WTC11 (cell line): ENCODE results near the gene UGT1A10. TPM values are rescaled to one million over a fixed set of nuclear protein-coding genes. Genes with fewer than 3 reads are reported as not detected.
A peak's percentile ranks its signal among the peaks of the same experiment; 100 is the strongest.
"Not testable (repeated sequence)": the region's sequence is repeated elsewhere in the genome, so short reads cannot be mapped to it uniquely, and the experiment has no call there.

Experiments used
- ATAC-seq: fragments of 200-7000 bp; cut with Tn5 transposase; 2 replicates; pipeline ENCODE4 v1.10.0; 2021; ENCODE audit warnings: mild to moderate bottlenecking, moderate library complexity
- Bru-seq: library from RNA; stranded (reverse); fragments of 400-500 nt; gene quantifications from one replicate; lab custom pipeline; 2021; lab: Mats Ljungman, UMichigan
- CTCF ChIA-PET: fragments of 300-600 bp; sonication (Branson Sonifier 250); formaldehyde crosslinking; loops from one replicate; lab custom pipeline; 2021; ENCODE audit warnings: antibody characterized with exemption; lab: Charles Lee
- POLR2A ChIA-PET: fragments of 350-600 bp; sonication (Branson Sonifier 250); formaldehyde crosslinking; loops from one replicate; lab custom pipeline; 2021; ENCODE audit warnings: antibody characterized with exemption; lab: Charles Lee
- DNase-seq: peaks from one replicate; pipeline ENCODE4 v3.0.0; 2021; ENCODE audit warnings: low spot score
- H3K27ac Mint-ChIP-seq: 2 replicates; pipeline ENCODE4 v1.8.0; 2021; ENCODE audit warnings: mixed read lengths
- H3K27me3 Mint-ChIP-seq: 2 replicates; pipeline ENCODE4 v1.8.0; 2021; ENCODE audit warnings: low read depth, mild to moderate bottlenecking, moderate library complexity, mixed read lengths
- H3K36me3 Mint-ChIP-seq: 2 replicates; pipeline ENCODE4 v1.8.0; 2021; ENCODE audit warnings: mixed read lengths
- H3K4me1 Mint-ChIP-seq: 2 replicates; pipeline ENCODE4 v1.8.0; 2022; ENCODE audit warnings: mixed read lengths
- H3K4me3 Mint-ChIP-seq: 2 replicates; pipeline ENCODE4 v1.8.0; 2021; ENCODE audit warnings: mild to moderate bottlenecking, moderate library complexity, mixed read lengths
- H3K9me3 Mint-ChIP-seq: 2 replicates; pipeline ENCODE4 v1.8.0; 2021; ENCODE audit warnings: mixed read lengths
- ATF1 ChIP-seq: sonication (generic); formaldehyde crosslinking; IDR thresholded peaks from 2 replicates; pipeline ENCODE4 v1.8.1; 2023; ENCODE audit warnings: mild to moderate bottlenecking, moderate library complexity, missing genetic modification reagents
- GRHL2 ChIP-seq: fragments of 250-450 bp; sonication (Bioruptor Pico); IDR thresholded peaks from 2 replicates; pipeline ENCODE4 v1.8.0; 2022; ENCODE audit warnings: mild to moderate bottlenecking, moderate library complexity; ENCODE audit not compliant: insufficient replicate concordance, severe bottlenecking
- KAT7 ChIP-seq: sonication (generic); formaldehyde crosslinking; IDR thresholded peaks from 2 replicates; pipeline ENCODE4 v1.8.1; 2023; ENCODE audit warnings: missing genetic modification reagents, mild to moderate bottlenecking, borderline replicate concordance
- NFYB ChIP-seq: sonication (generic); formaldehyde crosslinking; conservative IDR thresholded peaks from 2 replicates; pipeline ENCODE4 v1.8.0; 2022; ENCODE audit warnings: low read depth, missing genetic modification reagents
- PRRX2 ChIP-seq: fragments of 250-450 bp; sonication (Bioruptor Pico); IDR thresholded peaks from 2 replicates; pipeline ENCODE4 v1.8.0; 2021; ENCODE audit warnings: mild to moderate bottlenecking
- SMAD3 ChIP-seq: sonication (generic); formaldehyde crosslinking; IDR thresholded peaks from 2 replicates; pipeline ENCODE4 v1.8.0; 2022; ENCODE audit warnings: missing genetic modification reagents, mild to moderate bottlenecking, borderline replicate concordance
- SOX15 ChIP-seq: fragments of 250-450 bp; sonication (Bioruptor Pico); IDR thresholded peaks from 2 replicates; pipeline ENCODE4 v1.9.0; 2021; ENCODE audit warnings: mild to moderate bottlenecking
- TEAD1 ChIP-seq: sonication (generic); formaldehyde crosslinking; IDR thresholded peaks from 2 replicates; pipeline ENCODE4 v1.8.0; 2022; ENCODE audit warnings: mild to moderate bottlenecking, missing genetic modification reagents
- TEAD4 ChIP-seq: sonication (generic); formaldehyde crosslinking; IDR thresholded peaks from 2 replicates; pipeline ENCODE4 v1.8.0; 2022; ENCODE audit warnings: mild to moderate bottlenecking, missing genetic modification reagents
- ZNF317 ChIP-seq: sonication (generic); formaldehyde crosslinking; IDR thresholded peaks from 2 replicates; pipeline ENCODE4 v1.8.1; 2023; ENCODE audit warnings: low read depth, mild to moderate bottlenecking, moderate library complexity, missing genetic modification reagents, borderline replicate concordance
- ZNF416 ChIP-seq: fragments of 250-450 bp; sonication (Bioruptor Pico); IDR thresholded peaks from 2 replicates; pipeline ENCODE4 v1.9.0; 2021; ENCODE audit warnings: mild to moderate bottlenecking, inconsistent platforms
- ZNF423 ChIP-seq: fragments of 250-450 bp; sonication (Bioruptor Pico); IDR thresholded peaks from 2 replicates; pipeline ENCODE4 v2.1.2; 2022; ENCODE audit warnings: mild to moderate bottlenecking, moderate library complexity
- ZNF671 ChIP-seq: fragments of 250-450 bp; sonication (Bioruptor Pico); IDR thresholded peaks from 2 replicates; pipeline ENCODE4 v1.8.0; 2021; ENCODE audit warnings: mild to moderate bottlenecking
- long read RNA-seq, 3 experiments: library from RNA in 1 of 3; library from capped mRNA in 1 of 3; library from polyadenylated mRNA in 1 of 3; unstranded in 2 of 3; stranded (forward) in 1 of 3; transcript quantifications; one replicate each; pipeline ENCODE4 v2.0.0, GENCODE V29; 2021
- total RNA-seq: library from RNA; stranded (reverse); gene quantifications from 3 replicates; pipeline ENCODE4 v1.2.3, GENCODE V29; 2021
- TF ChIP-seq, protein P1 (sequence below): sonication (generic); formaldehyde crosslinking; IDR thresholded peaks from 2 replicates; pipeline ENCODE4 v1.8.1; 2023; ENCODE audit warnings: mild to moderate bottlenecking, missing genetic modification reagents
- TF ChIP-seq, protein P2 (sequence below): sonication (generic); formaldehyde crosslinking; IDR thresholded peaks from 2 replicates; pipeline ENCODE4 v1.8.0; 2022; ENCODE audit warnings: missing genetic modification reagents
- TF ChIP-seq, protein P3 (sequence below): sonication (generic); formaldehyde crosslinking; IDR thresholded peaks from 2 replicates; pipeline ENCODE4 v1.8.0; 2022; ENCODE audit warnings: mild to moderate bottlenecking, missing genetic modification reagents
- TF ChIP-seq, protein P4 (sequence below): sonication (generic); formaldehyde crosslinking; IDR thresholded peaks from 2 replicates; pipeline ENCODE4 v1.8.1; 2023; ENCODE audit warnings: mild to moderate bottlenecking, missing genetic modification reagents
- TF ChIP-seq, protein P5 (sequence below): sonication (generic); formaldehyde crosslinking; IDR thresholded peaks from 2 replicates; pipeline ENCODE4 v1.8.0; 2022; ENCODE audit warnings: mild to moderate bottlenecking, missing genetic modification reagents
- TF ChIP-seq, protein P6 (sequence below): sonication (generic); formaldehyde crosslinking; IDR thresholded peaks from 2 replicates; pipeline ENCODE4 v1.8.1; 2023; ENCODE audit warnings: mild to moderate bottlenecking, missing genetic modification reagents, moderate library complexity

Gene UGT1A10
- total RNA-seq (0.11 to 0.18 TPM in 2 of 3 replicates, not detected in the other), Bru-seq, nascent RNA (percentile 27 among the genes with signal in this experiment)
- long read RNA-seq, experiment 1: 0 reads
- long read RNA-seq, experiment 2, partial matches to known transcripts: 0 of 1 reads
- long read RNA-seq, experiment 2, other reads (novel, unspliced or antisense): 1 of 1 reads
- long read RNA-seq, experiment 3: 0 reads

DNA sequence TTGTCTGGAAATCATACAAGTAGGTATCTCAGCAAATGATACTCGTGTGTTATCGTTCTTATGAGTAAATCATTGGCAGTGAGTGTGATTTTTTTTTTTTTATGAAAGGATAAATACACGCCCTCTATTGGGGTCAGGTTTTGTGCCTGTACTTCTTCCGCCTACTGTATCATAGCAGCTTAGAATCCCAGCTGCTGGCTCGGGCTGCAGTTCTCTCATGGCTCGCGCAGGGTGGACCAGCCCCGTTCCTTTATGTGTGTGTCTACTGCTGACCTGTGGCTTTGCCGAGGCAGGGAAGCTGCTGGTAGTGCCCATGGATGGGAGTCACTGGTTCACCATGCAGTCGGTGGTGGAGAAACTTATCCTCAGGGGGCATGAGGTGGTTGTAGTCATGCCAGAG, at the start of gene UGT1A10:
UGT1A10 (plus strand) TSS at position 143 of the 400 bp plus-strand sequence; CDS start at position 218, 75 bp downstream.
- H3K36me3 Mint-ChIP-seq, H3K9me3 Mint-ChIP-seq, CTCF ChIA-PET, H3K4me1 Mint-ChIP-seq, DNase-seq, H3K4me3 Mint-ChIP-seq, H3K27ac Mint-ChIP-seq, ATAC-seq, POLR2A ChIA-PET, H3K27me3 Mint-ChIP-seq: not testable (repeated sequence)

DNA sequence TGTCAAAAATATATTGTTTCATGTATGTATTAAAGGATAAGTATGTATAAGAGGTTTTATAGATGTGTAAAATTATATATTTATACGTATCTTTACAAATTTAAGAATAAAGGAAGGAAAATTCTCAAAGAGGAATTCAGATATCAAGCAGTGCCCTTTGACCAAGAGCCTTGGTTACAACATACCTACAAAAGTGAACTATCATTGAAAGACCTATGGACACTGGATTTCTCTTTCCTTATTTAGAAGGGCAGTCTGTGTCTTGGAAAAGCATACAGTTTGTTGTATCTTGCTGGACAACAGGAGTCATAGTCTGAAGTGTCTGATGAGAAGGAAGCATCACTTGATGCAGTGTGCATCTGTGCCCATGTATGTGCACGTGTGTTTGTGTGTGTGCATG, 47.8 kb upstream of the UGT1A10 start:
- Mint-ChIP-seq H3K4me1 (peaks cover 11% of the 10 kb centered on the region), H3K27ac (no peak overlapping the region), H3K4me3 (no peak overlapping the region), H3K27me3 (no peaks in the 10 kb centered on the region), H3K9me3 (peaks cover 17% of the 10 kb centered on the region), H3K36me3 (peaks cover 7% of the 10 kb centered on the region)
- TF ChIP-seq SOX15 (no peak), ZNF423 (CRISPR knock-in tag) (no peak), TEAD4 (no peak), ATF1 (CRISPR knock-in tag) (no peak), SMAD3 (no peak), PRRX2 (CRISPR knock-in tag) (no peak), KAT7 (CRISPR knock-in tag) (no peak), ZNF317 (CRISPR knock-in tag) (no peak), ZNF416 (no peak), ZNF671 (CRISPR knock-in tag) (no peak)
- TF ChIP-seq, protein P1, sequence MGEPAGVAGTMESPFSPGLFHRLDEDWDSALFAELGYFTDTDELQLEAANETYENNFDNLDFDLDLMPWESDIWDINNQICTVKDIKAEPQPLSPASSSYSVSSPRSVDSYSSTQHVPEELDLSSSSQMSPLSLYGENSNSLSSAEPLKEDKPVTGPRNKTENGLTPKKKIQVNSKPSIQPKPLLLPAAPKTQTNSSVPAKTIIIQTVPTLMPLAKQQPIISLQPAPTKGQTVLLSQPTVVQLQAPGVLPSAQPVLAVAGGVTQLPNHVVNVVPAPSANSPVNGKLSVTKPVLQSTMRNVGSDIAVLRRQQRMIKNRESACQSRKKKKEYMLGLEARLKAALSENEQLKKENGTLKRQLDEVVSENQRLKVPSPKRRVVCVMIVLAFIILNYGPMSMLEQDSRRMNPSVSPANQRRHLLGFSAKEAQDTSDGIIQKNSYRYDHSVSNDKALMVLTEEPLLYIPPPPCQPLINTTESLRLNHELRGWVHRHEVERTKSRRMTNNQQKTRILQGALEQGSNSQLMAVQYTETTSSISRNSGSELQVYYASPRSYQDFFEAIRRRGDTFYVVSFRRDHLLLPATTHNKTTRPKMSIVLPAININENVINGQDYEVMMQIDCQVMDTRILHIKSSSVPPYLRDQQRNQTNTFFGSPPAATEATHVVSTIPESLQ: no peak
- no peak for ATAC-seq
- no peak for DNase-seq
- ChIA-PET POLR2A (no interaction called here), CTCF (no interaction called here)

DNA sequence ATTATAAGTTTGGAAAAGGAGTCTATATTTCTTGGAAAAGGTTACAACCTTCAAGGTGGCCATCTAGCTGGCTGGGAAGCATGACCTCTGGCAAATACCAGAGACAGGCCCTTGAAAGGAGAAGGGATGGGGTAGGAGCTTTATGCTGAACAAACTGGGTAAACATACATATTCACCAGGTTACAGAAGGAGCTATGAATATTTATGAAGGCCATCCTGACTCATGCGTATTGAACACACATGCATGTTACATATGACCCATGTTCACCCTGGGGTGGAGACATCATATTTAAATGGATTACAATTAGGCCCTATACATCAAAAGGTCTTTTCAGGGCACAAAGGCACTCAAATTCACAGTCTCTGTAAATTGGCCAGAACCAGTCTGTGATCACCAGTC, 43.5 kb upstream of the UGT1A10 start:
- ATAC-seq, H3K27ac Mint-ChIP-seq, H3K4me3 Mint-ChIP-seq, DNase-seq, H3K4me1 Mint-ChIP-seq, POLR2A ChIA-PET, CTCF ChIA-PET, H3K27me3 Mint-ChIP-seq, H3K36me3 Mint-ChIP-seq: not testable (repeated sequence)
- peaks cover 18% of the 10 kb centered on the region for H3K9me3 Mint-ChIP-seq

DNA sequence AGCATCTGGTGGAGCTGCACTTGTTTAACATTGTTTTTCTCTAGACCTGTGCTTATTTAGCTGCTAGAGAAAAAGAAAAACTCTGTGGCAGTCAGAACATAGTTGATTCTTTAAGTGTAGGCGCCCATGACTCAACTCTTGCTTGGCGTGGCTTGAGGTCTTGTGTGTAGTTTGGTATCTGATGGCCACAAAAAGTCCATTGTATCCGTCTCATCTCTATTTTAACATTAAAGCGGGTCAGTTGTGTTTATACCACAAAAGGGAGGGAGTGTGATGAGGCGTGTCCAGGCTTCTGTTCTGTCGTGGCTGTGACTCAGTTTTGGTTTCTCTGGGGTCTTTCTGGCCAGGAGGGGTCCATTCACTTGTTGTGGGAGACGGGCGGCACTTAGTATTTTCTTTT, 43.0 kb upstream of the UGT1A10 start:
- Mint-ChIP-seq H3K27me3 (no peaks in the 10 kb centered on the region; the same call in 1 of the 2 replicates), H3K4me3 (no peak overlapping the region), H3K9me3 (peaks cover 18% of the 10 kb centered on the region), H3K36me3 (no peaks in the 10 kb centered on the region), H3K4me1 (no peaks in the 10 kb centered on the region), H3K27ac (no peak overlapping the region)
- ATAC-seq: no peak
- TF ChIP-seq, protein P2, sequence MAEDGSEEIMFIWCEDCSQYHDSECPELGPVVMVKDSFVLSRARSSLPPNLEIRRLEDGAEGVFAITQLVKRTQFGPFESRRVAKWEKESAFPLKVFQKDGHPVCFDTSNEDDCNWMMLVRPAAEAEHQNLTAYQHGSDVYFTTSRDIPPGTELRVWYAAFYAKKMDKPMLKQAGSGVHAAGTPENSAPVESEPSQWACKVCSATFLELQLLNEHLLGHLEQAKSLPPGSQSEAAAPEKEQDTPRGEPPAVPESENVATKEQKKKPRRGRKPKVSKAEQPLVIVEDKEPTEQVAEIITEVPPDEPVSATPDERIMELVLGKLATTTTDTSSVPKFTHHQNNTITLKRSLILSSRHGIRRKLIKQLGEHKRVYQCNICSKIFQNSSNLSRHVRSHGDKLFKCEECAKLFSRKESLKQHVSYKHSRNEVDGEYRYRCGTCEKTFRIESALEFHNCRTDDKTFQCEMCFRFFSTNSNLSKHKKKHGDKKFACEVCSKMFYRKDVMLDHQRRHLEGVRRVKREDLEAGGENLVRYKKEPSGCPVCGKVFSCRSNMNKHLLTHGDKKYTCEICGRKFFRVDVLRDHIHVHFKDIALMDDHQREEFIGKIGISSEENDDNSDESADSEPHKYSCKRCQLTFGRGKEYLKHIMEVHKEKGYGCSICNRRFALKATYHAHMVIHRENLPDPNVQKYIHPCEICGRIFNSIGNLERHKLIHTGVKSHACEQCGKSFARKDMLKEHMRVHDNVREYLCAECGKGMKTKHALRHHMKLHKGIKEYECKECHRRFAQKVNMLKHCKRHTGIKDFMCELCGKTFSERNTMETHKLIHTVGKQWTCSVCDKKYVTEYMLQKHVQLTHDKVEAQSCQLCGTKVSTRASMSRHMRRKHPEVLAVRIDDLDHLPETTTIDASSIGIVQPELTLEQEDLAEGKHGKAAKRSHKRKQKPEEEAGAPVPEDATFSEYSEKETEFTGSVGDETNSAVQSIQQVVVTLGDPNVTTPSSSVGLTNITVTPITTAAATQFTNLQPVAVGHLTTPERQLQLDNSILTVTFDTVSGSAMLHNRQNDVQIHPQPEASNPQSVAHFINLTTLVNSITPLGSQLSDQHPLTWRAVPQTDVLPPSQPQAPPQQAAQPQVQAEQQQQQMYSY (CRISPR knock-in tag): no peak
- TF ChIP-seq, protein P3, sequence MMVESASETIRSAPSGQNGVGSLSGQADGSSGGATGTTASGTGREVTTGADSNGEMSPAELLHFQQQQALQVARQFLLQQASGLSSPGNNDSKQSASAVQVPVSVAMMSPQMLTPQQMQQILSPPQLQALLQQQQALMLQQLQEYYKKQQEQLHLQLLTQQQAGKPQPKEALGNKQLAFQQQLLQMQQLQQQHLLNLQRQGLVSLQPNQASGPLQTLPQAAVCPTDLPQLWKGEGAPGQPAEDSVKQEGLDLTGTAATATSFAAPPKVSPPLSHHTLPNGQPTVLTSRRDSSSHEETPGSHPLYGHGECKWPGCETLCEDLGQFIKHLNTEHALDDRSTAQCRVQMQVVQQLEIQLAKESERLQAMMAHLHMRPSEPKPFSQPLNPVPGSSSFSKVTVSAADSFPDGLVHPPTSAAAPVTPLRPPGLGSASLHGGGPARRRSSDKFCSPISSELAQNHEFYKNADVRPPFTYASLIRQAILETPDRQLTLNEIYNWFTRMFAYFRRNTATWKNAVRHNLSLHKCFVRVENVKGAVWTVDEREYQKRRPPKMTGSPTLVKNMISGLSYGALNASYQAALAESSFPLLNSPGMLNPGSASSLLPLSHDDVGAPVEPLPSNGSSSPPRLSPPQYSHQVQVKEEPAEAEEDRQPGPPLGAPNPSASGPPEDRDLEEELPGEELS (CRISPR knock-in tag): no peak
- TF ChIP-seq NFYB (no peak), TEAD1 (CRISPR knock-in tag) (no peak), GRHL2 (CRISPR knock-in tag) (no peak), KAT7 (CRISPR knock-in tag) (no peak)
- TF ChIP-seq, protein P4, sequence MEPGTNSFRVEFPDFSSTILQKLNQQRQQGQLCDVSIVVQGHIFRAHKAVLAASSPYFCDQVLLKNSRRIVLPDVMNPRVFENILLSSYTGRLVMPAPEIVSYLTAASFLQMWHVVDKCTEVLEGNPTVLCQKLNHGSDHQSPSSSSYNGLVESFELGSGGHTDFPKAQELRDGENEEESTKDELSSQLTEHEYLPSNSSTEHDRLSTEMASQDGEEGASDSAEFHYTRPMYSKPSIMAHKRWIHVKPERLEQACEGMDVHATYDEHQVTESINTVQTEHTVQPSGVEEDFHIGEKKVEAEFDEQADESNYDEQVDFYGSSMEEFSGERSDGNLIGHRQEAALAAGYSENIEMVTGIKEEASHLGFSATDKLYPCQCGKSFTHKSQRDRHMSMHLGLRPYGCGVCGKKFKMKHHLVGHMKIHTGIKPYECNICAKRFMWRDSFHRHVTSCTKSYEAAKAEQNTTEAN (CRISPR knock-in tag): no peak
- TF ChIP-seq, protein P5, sequence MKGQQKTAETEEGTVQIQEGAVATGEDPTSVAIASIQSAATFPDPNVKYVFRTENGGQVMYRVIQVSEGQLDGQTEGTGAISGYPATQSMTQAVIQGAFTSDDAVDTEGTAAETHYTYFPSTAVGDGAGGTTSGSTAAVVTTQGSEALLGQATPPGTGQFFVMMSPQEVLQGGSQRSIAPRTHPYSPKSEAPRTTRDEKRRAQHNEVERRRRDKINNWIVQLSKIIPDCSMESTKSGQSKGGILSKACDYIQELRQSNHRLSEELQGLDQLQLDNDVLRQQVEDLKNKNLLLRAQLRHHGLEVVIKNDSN (CRISPR knock-in tag): no peak
- TF ChIP-seq, protein P6, sequence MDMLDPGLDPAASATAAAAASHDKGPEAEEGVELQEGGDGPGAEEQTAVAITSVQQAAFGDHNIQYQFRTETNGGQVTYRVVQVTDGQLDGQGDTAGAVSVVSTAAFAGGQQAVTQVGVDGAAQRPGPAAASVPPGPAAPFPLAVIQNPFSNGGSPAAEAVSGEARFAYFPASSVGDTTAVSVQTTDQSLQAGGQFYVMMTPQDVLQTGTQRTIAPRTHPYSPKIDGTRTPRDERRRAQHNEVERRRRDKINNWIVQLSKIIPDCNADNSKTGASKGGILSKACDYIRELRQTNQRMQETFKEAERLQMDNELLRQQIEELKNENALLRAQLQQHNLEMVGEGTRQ (CRISPR knock-in tag): no peak
- no peak for DNase-seq
- CTCF ChIA-PET: no interaction called here
- POLR2A ChIA-PET: no interaction called here
